OCI-LY7 (cell line): ENCODE data around the gene MXRA8. TPM values are rescaled to one million over a fixed set of nuclear protein-coding genes. Genes with fewer than 3 reads are reported as not detected.

Experiments used
- BruUV-seq: library from RNA; stranded (reverse); fragments of 400-500 nt; replicated peaks from 2 replicates; lab custom pipeline; 2021; lab: Mats Ljungman, UMichigan
- CTCF ChIA-PET: fragments of 300-600 bp; sonication (Branson Sonifier 250); formaldehyde crosslinking; loops from one replicate; lab custom pipeline; 2022; ENCODE audit warnings: antibody characterized with exemption; ENCODE audit not compliant: unreplicated experiment; lab: Charles Lee
- POLR2A ChIA-PET: fragments of 300-600 bp; sonication (Branson Sonifier 250); formaldehyde crosslinking; loops from one replicate; lab custom pipeline; 2022; ENCODE audit warnings: antibody characterized with exemption; lab: Charles Lee
- DNase-seq: peaks from one replicate; pipeline ENCODE4 v3.0.0-alpha.2; 2015; ENCODE audit warnings: low spot score
- H2AFZ ChIP-seq: fragments of 200-600 bp; sonication (generic), shearing (Covaris generic); 2 replicates; pipeline ENCODE4 v1.6.1; 2014; ENCODE audit warnings: mild to moderate bottlenecking, antibody characterized with exemption, low read length, moderate library complexity
- H3K27ac ChIP-seq: fragments of 200-600 bp; sonication (generic); 2 replicates; pipeline ENCODE4 v1.5.1; 2014; ENCODE audit warnings: mixed run types, low read depth, mild to moderate bottlenecking, moderate library complexity, low read length, inconsistent platforms; ENCODE audit not compliant: poor library complexity, severe bottlenecking
- H3K36me3 ChIP-seq: fragments of 200-600 bp; sonication (generic); 2 replicates; pipeline ENCODE4 v1.6.1; 2014; ENCODE audit warnings: mild to moderate bottlenecking, antibody characterized with exemption, low read length, moderate library complexity, mixed read lengths; ENCODE audit not compliant: insufficient read depth
- H3K4me1 ChIP-seq: fragments of 200-600 bp; sonication (generic); 2 replicates; pipeline ENCODE4 v1.5.1; 2014; ENCODE audit warnings: mild to moderate bottlenecking, low read length; ENCODE audit not compliant: insufficient read depth, poor library complexity, severe bottlenecking
- H3K4me2 ChIP-seq: fragments of 200-600 bp; sonication (generic); 2 replicates; pipeline ENCODE4 v1.6.1; 2014; ENCODE audit warnings: mild to moderate bottlenecking, low read length
- H3K4me3 ChIP-seq: fragments of 200-600 bp; sonication (generic); 2 replicates; pipeline ENCODE4 v1.5.1; 2014; ENCODE audit warnings: mild to moderate bottlenecking, low read depth, low read length; ENCODE audit not compliant: poor library complexity, severe bottlenecking
- H3K79me2 ChIP-seq: fragments of 200-600 bp; sonication (generic); 2 replicates; pipeline ENCODE4 v1.6.1; 2016; ENCODE audit warnings: low read depth, mild to moderate bottlenecking, low read length, moderate library complexity, mixed read lengths; ENCODE audit not compliant: insufficient read depth
- H3K9me2 ChIP-seq: fragments of 200-600 bp; sonication (generic); 2 replicates; pipeline ENCODE4 v1.6.1; 2016; ENCODE audit warnings: mild to moderate bottlenecking, low read length, mixed read lengths; ENCODE audit not compliant: insufficient read depth
- H3K9me3 ChIP-seq: fragments of 200-600 bp; sonication (generic); 2 replicates; pipeline ENCODE4 v1.6.1; 2014; ENCODE audit warnings: mild to moderate bottlenecking, mixed run types, low read length, mixed read lengths
- H4K20me1 ChIP-seq: fragments of 200-600 bp; sonication (generic); 2 replicates; pipeline ENCODE4 v1.6.1; 2014; ENCODE audit warnings: mild to moderate bottlenecking, antibody characterized with exemption, low read length, moderate library complexity, mixed read lengths; ENCODE audit not compliant: insufficient read depth
- EZH2phosphoT487 ChIP-seq: fragments of 200-600 bp; sonication (generic); IDR thresholded peaks from 2 replicates; pipeline ENCODE4 v1.6.1; 2018; ENCODE audit warnings: low read depth, borderline replicate concordance, mild to moderate bottlenecking, mixed run types, antibody characterized with exemption, low read length, moderate library complexity, mixed read lengths
- intact Hi-C: fragments of 100-400 bp; cut with micrococcal nuclease; formaldehyde crosslinking; loops from one replicate; pipeline ENCODE4 v1.10.0; 2022; ENCODE audit not compliant: unreplicated experiment
- total RNA-seq, 2 experiments: library from RNA; depleted of rRNA in 1 of 2; stranded (reverse); fragments of >200 nt in 1 of 2; shearing (Covaris generic) in 1 of 2; gene quantifications; 2 replicates each; pipeline ENCODE4 v1.2.3, GENCODE V29; 2014 to 2022
- TF ChIP-seq, protein P1 (sequence below): fragments of 200-600 bp; sonication (generic); conservative IDR thresholded peaks from 2 replicates; pipeline ENCODE4 v1.5.1; 2014; ENCODE audit warnings: mild to moderate bottlenecking, antibody characterized with exemption, low read length, moderate library complexity, mixed read lengths

MXRA8 gene
- total RNA-seq, 2 experiments from 2014 or later, result not detected

DNA sequence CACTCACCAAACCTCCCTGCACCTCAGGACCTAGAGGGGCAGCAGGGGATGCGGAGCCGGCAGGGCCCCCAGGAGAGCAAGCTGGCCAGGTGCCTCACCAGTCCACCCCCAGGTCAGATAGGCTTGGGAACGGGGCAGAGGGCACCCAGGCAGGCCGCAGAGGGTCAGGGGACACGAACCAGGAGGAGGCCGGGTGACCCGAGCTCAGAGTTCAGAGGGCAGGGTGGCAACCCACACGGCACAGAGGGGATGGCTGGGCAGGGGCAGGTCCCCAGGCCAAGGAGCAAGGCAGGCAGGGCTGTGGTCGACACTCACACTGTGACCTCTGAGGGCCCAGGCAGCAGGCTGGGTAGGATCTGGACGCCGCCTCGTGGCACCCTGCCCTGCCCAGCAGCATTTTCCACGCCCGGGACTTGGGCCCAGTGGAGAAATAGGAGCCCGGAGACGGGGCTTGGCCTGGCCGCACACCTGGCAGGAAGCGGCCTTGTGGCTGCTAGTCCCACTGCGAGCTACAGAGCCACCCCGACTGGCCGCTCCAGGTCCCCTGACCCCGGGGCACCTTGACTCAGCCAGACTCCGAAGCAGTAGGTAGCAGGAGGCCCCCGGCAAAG, 14.4 kb downstream of the MXRA8 start:
- ChIA-PET CTCF (no interaction called here), POLR2A (interaction anchor here (0.6 kb wide), 1 partner anchor 245 kb away, joined by 3 read pairs; no protein-coding TSS in a partner anchor)
- Histone ChIP-seq H3K4me2 (no peak overlapping the region), H4K20me1 (no peaks in the 10 kb centered on the region; the same call in 1 of the 2 replicates), H3K4me1 (peaks cover 10% of the 10 kb centered on the region), H3K36me3 (peaks cover 10% of the 10 kb centered on the region), H3K9me3 (no peaks in the 10 kb centered on the region), H3K4me3 (no peak overlapping the region), H2AFZ (no peak overlapping the region), H3K9me2 (no peaks in the 10 kb centered on the region), H3K79me2 (no peaks in the 10 kb centered on the region), H3K27ac (no peak overlapping the region)
- TF ChIP-seq, protein P1, sequence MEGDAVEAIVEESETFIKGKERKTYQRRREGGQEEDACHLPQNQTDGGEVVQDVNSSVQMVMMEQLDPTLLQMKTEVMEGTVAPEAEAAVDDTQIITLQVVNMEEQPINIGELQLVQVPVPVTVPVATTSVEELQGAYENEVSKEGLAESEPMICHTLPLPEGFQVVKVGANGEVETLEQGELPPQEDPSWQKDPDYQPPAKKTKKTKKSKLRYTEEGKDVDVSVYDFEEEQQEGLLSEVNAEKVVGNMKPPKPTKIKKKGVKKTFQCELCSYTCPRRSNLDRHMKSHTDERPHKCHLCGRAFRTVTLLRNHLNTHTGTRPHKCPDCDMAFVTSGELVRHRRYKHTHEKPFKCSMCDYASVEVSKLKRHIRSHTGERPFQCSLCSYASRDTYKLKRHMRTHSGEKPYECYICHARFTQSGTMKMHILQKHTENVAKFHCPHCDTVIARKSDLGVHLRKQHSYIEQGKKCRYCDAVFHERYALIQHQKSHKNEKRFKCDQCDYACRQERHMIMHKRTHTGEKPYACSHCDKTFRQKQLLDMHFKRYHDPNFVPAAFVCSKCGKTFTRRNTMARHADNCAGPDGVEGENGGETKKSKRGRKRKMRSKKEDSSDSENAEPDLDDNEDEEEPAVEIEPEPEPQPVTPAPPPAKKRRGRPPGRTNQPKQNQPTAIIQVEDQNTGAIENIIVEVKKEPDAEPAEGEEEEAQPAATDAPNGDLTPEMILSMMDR, result no peak
- TF ChIP-seq EZH2phosphoT487, result no peak
- DNase-seq, result no peak
- no TSS peak for BruUV-seq
- intact Hi-C loops, result no loop called here

DNA sequence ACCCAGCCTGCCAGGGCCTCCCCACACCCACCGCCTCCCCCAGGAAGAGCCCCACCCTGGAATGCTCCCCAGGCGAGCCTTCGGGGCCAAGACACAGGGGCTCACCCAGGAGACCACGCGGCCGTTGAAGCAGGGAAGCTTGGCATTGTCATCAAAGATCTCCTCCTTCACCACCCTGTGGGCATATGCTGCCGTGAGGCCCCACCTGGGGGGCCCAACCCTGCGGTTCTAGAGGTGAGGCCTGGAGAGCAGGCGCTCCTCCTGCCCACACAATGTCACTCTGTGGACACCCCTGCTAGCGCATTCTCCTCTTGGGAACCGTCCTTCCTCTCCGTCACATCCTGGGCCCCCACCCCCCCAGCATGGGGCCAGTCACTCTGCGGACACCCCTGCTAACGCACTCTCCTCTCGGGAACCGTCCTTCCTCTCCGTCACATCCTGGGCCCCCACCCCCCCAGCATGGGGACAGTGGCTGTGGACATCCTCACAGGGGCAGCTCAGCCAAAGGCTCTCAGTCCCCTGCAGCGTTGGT, 15.7 kb downstream of the MXRA8 start:
- Histone ChIP-seq H3K4me2 (no peak overlapping the region), H2AFZ (no peak overlapping the region), H3K9me3 (no peaks in the 10 kb centered on the region), H3K27ac (no peak overlapping the region), H3K4me1 (peaks cover 1% of the 10 kb centered on the region), H3K9me2 (no peaks in the 10 kb centered on the region), H3K4me3 (no peak overlapping the region), H3K36me3 (peaks cover 10% of the 10 kb centered on the region), H3K79me2 (no peaks in the 10 kb centered on the region), H4K20me1 (no peaks in the 10 kb centered on the region; the same call in 1 of the 2 replicates)
- TF ChIP-seq, protein P1, result no peak
- TF ChIP-seq EZH2phosphoT487, result no peak
- ChIA-PET POLR2A (no interaction called here), CTCF (no interaction called here)
- no TSS peak for BruUV-seq
- intact Hi-C loops, result no loop called here
- no peak for DNase-seq

DNA sequence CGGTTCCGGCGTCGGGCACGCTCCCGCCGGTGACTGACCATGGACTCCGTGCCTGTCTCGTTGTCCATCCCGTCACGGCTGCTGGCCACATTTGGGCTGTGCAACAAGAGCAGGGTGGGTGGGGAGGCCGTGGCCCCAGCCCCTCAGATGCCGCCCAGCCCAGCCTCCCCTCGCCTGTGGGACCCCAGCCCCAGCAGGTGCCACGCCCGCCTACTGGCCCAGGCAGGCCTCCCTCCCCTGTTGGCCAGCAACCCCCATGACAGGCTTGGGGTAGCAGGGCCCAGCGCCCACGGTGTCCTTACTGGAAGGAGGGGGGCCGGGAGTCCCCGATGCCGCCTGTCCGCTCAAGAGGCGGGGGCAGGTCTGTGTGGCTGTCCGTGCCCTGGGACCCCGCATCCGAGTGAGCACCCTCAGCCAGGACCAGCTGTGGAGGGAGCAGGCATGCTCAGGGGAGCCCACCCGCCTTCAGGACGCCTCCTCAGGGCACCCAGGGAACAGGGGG, 16.2 kb downstream of the MXRA8 start:
- Histone ChIP-seq H3K4me2 (no peak overlapping the region), H3K79me2 (no peaks in the 10 kb centered on the region), H3K36me3 (peaks cover 10% of the 10 kb centered on the region), H3K9me3 (no peaks in the 10 kb centered on the region), H2AFZ (no peak overlapping the region), H3K4me1 (no peaks in the 10 kb centered on the region), H3K9me2 (no peaks in the 10 kb centered on the region), H3K4me3 (no peak overlapping the region), H4K20me1 (no peaks in the 10 kb centered on the region; the same call in 1 of the 2 replicates), H3K27ac (no peak overlapping the region)
- DNase-seq, result no peak
- TF ChIP-seq, protein P1, result no peak
- no peak for TF ChIP-seq EZH2phosphoT487
- CTCF ChIA-PET, result no interaction called here
- intact Hi-C loops, result no loop called here
- no TSS peak for BruUV-seq
- POLR2A ChIA-PET, result no interaction called here
